GM12878 (cell line): Measurements from ENCODE around the gene GAK. TPM values are rescaled to one million over a fixed set of nuclear protein-coding genes. Genes with fewer than 3 reads are reported as not detected.

Experiments
- ATAC-seq: fragments of 200-7000 bp; cut with Tn5 transposase; 3 replicates; pipeline ENCODE4 v1.9.1; 2020; ENCODE audit warnings: mild to moderate bottlenecking, moderate library complexity
- BruUV-seq: library from RNA; stranded (reverse); fragments of 400-500 nt; replicated peaks from 2 replicates; lab custom pipeline; 2021; lab: Mats Ljungman, UMichigan
- CTCF ChIA-PET: fragments of 300-600 bp; sonication (Branson Sonifier 250); formaldehyde crosslinking; extraction: SDS; loops from one replicate; lab custom pipeline; 2021; ENCODE audit warnings: inconsistent platforms; lab: Yijun Ruan, JAX
- POLR2A ChIA-PET: fragments of 350-600 bp; formaldehyde crosslinking; extraction: SDS; loops from one replicate; lab custom pipeline; 2021; ENCODE audit warnings: inconsistent platforms; lab: Charles Lee
- RAD21 ChIA-PET: fragments of 300-600 bp; sonication (Branson Sonifier 250); formaldehyde crosslinking; loops from one replicate; lab custom pipeline; 2023; ENCODE audit warnings: antibody characterized with exemption; ENCODE audit not compliant: unreplicated experiment; lab: Charles Lee
- SMC1A ChIA-PET: fragments of 300-600 bp; sonication (Branson Sonifier 250); formaldehyde crosslinking; loops from one replicate; lab custom pipeline; 2023; ENCODE audit not compliant: unreplicated experiment, uncharacterized antibody; lab: Charles Lee
- DNase-seq: peaks from one replicate; pipeline ENCODE4 v3.0.0-alpha.2; 2011; ENCODE audit warnings: low read depth, low spot score
- FAIRE-seq: peaks from 3 replicates; lab custom pipeline; 2011; peaks lifted over from hg19 to GRCh38; lab: Jason Lieb, UNC
- H2AFZ ChIP-seq: 2 replicates; pipeline ENCODE4 v1.6.0; 2011; ENCODE audit warnings: low read depth, low read length, control low read depth; ENCODE audit not compliant: control insufficient read depth
- H3K27ac ChIP-seq: 2 replicates; pipeline ENCODE4 v1.5.1; 2011; ENCODE audit warnings: control low read depth; ENCODE audit not compliant: control insufficient read depth, insufficient read depth
- H3K27me3 ChIP-seq, 2 experiments: replicated peaks in 1 of 2; 2 replicates each; pipeline versions ENCODE4 v1.6.0 to v1.6.1; 2011; ENCODE audit warnings: low read length in 1 of 2; ENCODE audit not compliant: control insufficient read depth in 2 of 2, insufficient read depth in 2 of 2
- H3K36me3 ChIP-seq, 2 experiments: 2 replicates each; pipeline ENCODE4 v1.5.1; 2011; ENCODE audit warnings: low read length in 1 of 2; ENCODE audit not compliant: control insufficient read depth in 2 of 2, insufficient read depth in 2 of 2
- H3K4me1 ChIP-seq: 2 replicates; pipeline ENCODE4 v1.6.1; 2011; ENCODE audit warnings: mild to moderate bottlenecking, low read length, moderate library complexity, mixed read lengths; ENCODE audit not compliant: control insufficient read depth, insufficient read depth
- H3K4me2 ChIP-seq: 2 replicates; pipeline ENCODE4 v1.6.0; 2011; ENCODE audit warnings: control low read depth; ENCODE audit not compliant: control insufficient read depth, insufficient read depth
- H3K4me3 ChIP-seq: fragments of 200-600 bp; sonication (generic); 2 replicates; pipeline ENCODE4 v1.5.1; 2016
- H3K79me2 ChIP-seq: 2 replicates; pipeline ENCODE4 v1.6.0; 2011; ENCODE audit warnings: low read length; ENCODE audit not compliant: control insufficient read depth, insufficient read depth
- H3K9ac ChIP-seq: 2 replicates; pipeline ENCODE4 v1.8.0; 2011; ENCODE audit warnings: low read length, control low read depth, mixed read lengths; ENCODE audit not compliant: control insufficient read depth, insufficient read depth
- H3K9me3 ChIP-seq: replicated peaks from 3 replicates; pipeline ENCODE4 v1.5.1; 2011; ENCODE audit warnings: mild to moderate bottlenecking, low read length; ENCODE audit not compliant: control insufficient read depth, insufficient read depth
- H4K20me1 ChIP-seq: 2 replicates; pipeline ENCODE4 v1.6.0; 2011; ENCODE audit not compliant: control insufficient read depth, insufficient read depth
- CEBPB ChIP-seq, 2 experiments: fragments of 150-350 bp in 1 of 2; IDR thresholded peaks; 2 replicates each; pipeline ENCODE4 v1.6.1; 2012 to 2014; ENCODE audit warnings: low read depth in 2 of 2, low read length in 2 of 2, borderline replicate concordance in 1 of 2, inconsistent platforms in 1 of 2
- EGR1 ChIP-seq, 2 experiments: IDR thresholded peaks; 1 replicate in 1 of 2; 2 replicates in 1 of 2; pipeline ENCODE4 v1.6.1; 2011 to 2012; ENCODE audit warnings: low read depth in 2 of 2, low read length in 2 of 2, borderline replicate concordance in 1 of 2, mild to moderate bottlenecking in 1 of 2, moderate library complexity in 1 of 2
- JUNB ChIP-seq: IDR thresholded peaks from 2 replicates; pipeline ENCODE4 v1.6.1; 2016; ENCODE audit warnings: antibody characterized with exemption, mild to moderate bottlenecking
- POLR2A ChIP-seq: IDR thresholded peaks from 2 replicates; pipeline ENCODE4 v1.6.1; 2011; ENCODE audit warnings: low read depth, mild to moderate bottlenecking, low read length
- WGBS: methylation state at CpG from one replicate; pipeline ENCODE4 v1.1.6; 2016; ENCODE audit warnings: low lambda C conversion rate; ENCODE audit not compliant: insufficient replicate concordance, insufficient coverage; ENCODE audit errors: missing lambda C conversion rate; 5-methylcytosine and 5-hydroxymethylcytosine counted together
- in situ Hi-C: fragments of 300-500 bp; cut with MboI; formaldehyde crosslinking; loops from 9 replicates; pipeline ENCODE4 v1.14.3; 2018; ENCODE audit warnings: mixed read lengths
- intact Hi-C: fragments of 100-400 bp; cut with micrococcal nuclease; formaldehyde crosslinking; loops from one replicate; pipeline ENCODE4 v1.14.2; 2022; ENCODE audit not compliant: unreplicated experiment
- polyA plus RNA-seq, 11 experiments: library from polyadenylated mRNA; depleted of rRNA in 4 of 11; unstranded in 6 of 11; stranded (reverse) in 5 of 11; fragments of >200 nt; fragmentation: Nextera tagmentation in 4 of 11; fragmentation: Illumina TruSeq in 1 of 11; extraction: Ambion mirVana in 4 of 11; extraction: Trizol in 1 of 11; gene quantifications; 1 replicate in 1 of 11; 2 replicates in 10 of 11; pipeline versions ENCODE4 v1.2.1 to v1.2.3, GENCODE V29; 2011 to 2016; ENCODE audit warnings: inconsistent platforms in 2 of 11, missing spikeins in 2 of 11, low read depth in 1 of 11
- total RNA-seq, 4 experiments: library from RNA; depleted of rRNA in 3 of 4; stranded (reverse); fragments of >200 nt in 3 of 4; fragmentation: Illumina TruSeq in 1 of 4; extraction: Trizol in 1 of 4; gene quantifications; 2 replicates each; pipeline versions ENCODE4 v1.2.1 to v1.2.3, GENCODE V29; 2013 to 2021
- TF ChIP-seq, protein P1 (sequence below): IDR thresholded peaks from 2 replicates; pipeline ENCODE4 v1.6.1; 2011; ENCODE audit warnings: mild to moderate bottlenecking, low read depth, low read length, moderate library complexity; ENCODE audit not compliant: insufficient replicate concordance

Gene GAK
- total and polyA plus RNA-seq, 10 of the 15 experiments (the other 5 are each of a cell fraction or from before 2014, with no cell fraction given) = 0.82 to 127 (median 53.8) TPM

DNA sequence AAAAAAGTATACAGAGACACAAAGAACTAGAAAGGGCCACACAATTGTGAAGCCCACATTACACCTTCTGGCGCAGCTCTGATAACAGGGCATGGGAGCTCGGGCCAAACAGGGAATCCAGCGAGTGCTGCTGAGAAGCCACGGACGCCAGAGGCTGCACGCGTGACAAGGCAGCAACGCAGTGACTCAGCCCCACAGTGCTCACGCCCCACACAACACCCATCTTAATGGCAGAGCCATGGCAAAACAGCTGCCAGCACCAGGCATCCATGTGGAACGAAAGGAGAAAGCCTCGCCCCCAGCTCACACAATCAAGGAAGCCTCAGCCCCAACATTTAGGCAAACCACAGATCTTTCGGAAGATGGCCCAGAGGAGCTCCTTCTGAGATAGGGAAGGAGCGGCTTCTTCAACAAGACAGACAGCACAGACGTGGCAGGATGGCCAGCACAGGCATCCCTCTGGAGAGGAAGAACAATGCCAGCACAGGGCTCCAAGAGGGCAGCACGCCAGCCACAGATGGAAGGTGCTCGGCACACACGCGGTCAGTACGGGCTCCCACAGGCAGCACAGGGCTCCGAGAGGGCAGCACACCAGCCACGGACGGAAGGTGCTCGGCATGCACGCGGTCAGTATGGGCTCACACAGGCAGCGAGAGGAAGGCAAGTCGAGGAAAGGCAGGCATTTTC is 33.1 kb downstream of the GAK start:
- SMC1A ChIA-PET = no interaction called here
- Histone ChIP-seq H4K20me1 (no peaks in the 10 kb centered on the region), H3K4me3 (no peak overlapping the region), H2AFZ (no peak overlapping the region), H3K27ac (no peak overlapping the region), H3K4me1 (no peaks in the 10 kb centered on the region), H3K27me3 (no peaks in the 10 kb centered on the region), H3K79me2 (no peaks in the 10 kb centered on the region), H3K36me3 (peaks cover 3 to 45% of the 10 kb centered on the region in 2 experiments; a peak in 3 of 4 replicates), H3K4me2 (no peak overlapping the region), H3K9me3 (no peaks in the 10 kb centered on the region), H3K9ac (no peak overlapping the region)
- in situ Hi-C loops = no loop called here
- TF ChIP-seq POLR2A (peak; percentile 33; the same call in 1 of the 2 replicates), CEBPB (IDR thresholded peaks at IDR 0.05; ENCODE audit: borderline replicate concordance in 1 of 2, low read depth in 2 of 2, low read length in 2 of 2) (no peak), EGR1 (IDR thresholded peaks at IDR 0.05; ENCODE audit: borderline replicate concordance in 1 of 2, low read depth in 2 of 2, low read length in 2 of 2) (no peak), JUNB (no peak)
- TF ChIP-seq, protein P1, sequence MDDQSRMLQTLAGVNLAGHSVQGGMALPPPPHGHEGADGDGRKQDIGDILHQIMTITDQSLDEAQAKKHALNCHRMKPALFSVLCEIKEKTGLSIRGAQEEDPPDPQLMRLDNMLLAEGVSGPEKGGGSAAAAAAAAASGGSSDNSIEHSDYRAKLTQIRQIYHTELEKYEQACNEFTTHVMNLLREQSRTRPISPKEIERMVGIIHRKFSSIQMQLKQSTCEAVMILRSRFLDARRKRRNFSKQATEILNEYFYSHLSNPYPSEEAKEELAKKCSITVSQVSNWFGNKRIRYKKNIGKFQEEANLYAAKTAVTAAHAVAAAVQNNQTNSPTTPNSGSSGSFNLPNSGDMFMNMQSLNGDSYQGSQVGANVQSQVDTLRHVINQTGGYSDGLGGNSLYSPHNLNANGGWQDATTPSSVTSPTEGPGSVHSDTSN = no peak
- 97% methylated on average over 27 of the region's 27 CpGs for WGBS
- CTCF ChIA-PET = no interaction called here
- RAD21 ChIA-PET = interaction anchor here (0.6 kb wide), 1 partner anchor 23 kb away, joined by 5 read pairs; no protein-coding TSS in a partner anchor
- no peak for ATAC-seq
- POLR2A ChIA-PET = no interaction called here
- DNase-seq = no peak
- FAIRE-seq = no peak
- intact Hi-C loops = loop anchor here (10.0 kb wide), 1 partner anchor 86 kb away; the partner anchor contains the start of gene IDUA
- BruUV-seq = no TSS peak
